Spleen (tissue), 11 donors: ENCODE data around the gene GAS2. TPM values are rescaled to one million over a fixed set of nuclear protein-coding genes. Genes with fewer than 3 reads are reported as not detected.
"Not testable (repeated sequence)": the region's sequence is repeated elsewhere in the genome, so short reads cannot be mapped to it uniquely, and the experiment has no call there.

Experiments used
- DNase-seq: peaks from one replicate; pipeline ENCODE4 v3.0.0-alpha.2; 2020
- H3K27ac ChIP-seq, 8 donors: fragments of 200-600 bp; sonication (generic) in 7 of 8; 1 replicate in 4 of 8; 2 replicates in 4 of 8; pipeline versions ENCODE4 v1.5.0 to v1.8.0; 2016 to 2021; ENCODE audit warnings: inconsistent platforms in 4 of 8, mild to moderate bottlenecking in 4 of 8, moderate library complexity in 1 of 8
- H3K27me3 ChIP-seq, 7 donors: fragments of 200-600 bp; sonication (generic) in 6 of 7; replicated peaks in 1 of 7; 1 replicate in 4 of 7; 2 replicates in 3 of 7; pipeline versions ENCODE4 v1.5.0 to v1.8.0; 2016 to 2021; ENCODE audit warnings: inconsistent platforms in 3 of 7, mild to moderate bottlenecking in 1 of 7
- H3K36me3 ChIP-seq, 6 donors: fragments of 200-600 bp; sonication (generic) in 5 of 6; 1 replicate in 4 of 6; 2 replicates in 2 of 6; pipeline versions ENCODE4 v1.5.0 to v1.8.0; 2016 to 2021; ENCODE audit warnings: inconsistent platforms in 2 of 6
- H3K4me1 ChIP-seq, 6 donors: fragments of 200-600 bp; sonication (generic) in 5 of 6; 1 replicate in 3 of 6; 2 replicates in 3 of 6; pipeline versions ENCODE4 v1.5.0 to v1.8.0; 2016 to 2021; ENCODE audit warnings: inconsistent platforms in 3 of 6
- H3K4me3 ChIP-seq, 8 donors: fragments of 200-600 bp; sonication (generic) in 7 of 8; 1 replicate in 4 of 8; 2 replicates in 4 of 8; pipeline versions ENCODE4 v1.5.0 to v1.8.0; 2016 to 2021; ENCODE audit warnings: inconsistent platforms in 4 of 8, mild to moderate bottlenecking in 4 of 8, moderate library complexity in 2 of 8
- H3K9me3 ChIP-seq, 8 donors: fragments of 200-600 bp; sonication (generic) in 7 of 8; 1 replicate in 4 of 8; 2 replicates in 4 of 8; pipeline versions ENCODE4 v1.5.0 to v1.8.0; 2016 to 2021; ENCODE audit warnings: inconsistent platforms in 4 of 8
- POLR2A ChIP-seq, 3 donors: fragments of 450-650 bp; IDR thresholded peaks; one replicate each; pipeline ENCODE4 v1.5.1; 2017; ENCODE audit warnings: antibody characterized with exemption in 3 of 3, mild to moderate bottlenecking in 1 of 3
- POLR2AphosphoS5 ChIP-seq, 3 donors: sonication (generic); formaldehyde crosslinking; IDR thresholded peaks; one replicate each; pipeline ENCODE4 v1.5.1; 2017; ENCODE audit warnings: antibody characterized with exemption in 3 of 3
- WGBS, 5 donors: extraction: QIAGEN DNeasy Blood & Tissue Kit in 3 of 5; methylation state at CpG; one replicate each; pipeline versions ENCODE4 v1.1.5 to v1.1.7; 2013 to 2018; 5-methylcytosine and 5-hydroxymethylcytosine counted together
- intact Hi-C: fragments of 100-400 bp; cut with DNase I; formaldehyde crosslinking; loops from one replicate; pipeline ENCODE4 v1.15.0; 2023; ENCODE audit warnings: low total_unique reads
- polyA plus RNA-seq, 3 donors: library from polyadenylated mRNA; stranded (reverse); fragments of 200-250 nt; gene quantifications; one replicate each; pipeline ENCODE4 v1.2.1, GENCODE V29; 2013
- total RNA-seq, 7 donors: library from RNA; depleted of rRNA in 3 of 7; stranded (reverse); fragments of >200 nt in 3 of 7; fragmentation: NEBNext Ultra II Directional in 4 of 7; extraction: Animal tissue kit (Norgen Biotek cat#: 25700) in 4 of 7; gene quantifications; one replicate each; pipeline versions ENCODE4 v1.1.0 to v1.2.1, GENCODE V29; 2016 to 2021
- TF ChIP-seq, protein P1 (sequence below), 11 experiments: fragments of 200-600 bp in 7 of 11; fragments of 450-650 bp in 4 of 11; sonication (generic) in 4 of 11; IDR thresholded peaks in 8 of 11; conservative IDR thresholded peaks in 3 of 11; 1 replicate in 7 of 11; 2 replicates in 4 of 11; pipeline versions ENCODE4 v1.4.0 to v1.8.0; 2016 to 2021; ENCODE audit warnings: antibody characterized with exemption in 11 of 11, inconsistent platforms in 4 of 11, mild to moderate bottlenecking in 1 of 11
- donor health status: healthy with polysubstance abuse.
- donor health status: DM: no; HTN: no; CAD: no; lungs with moderate emphysema.
- donor health status: DM: no; HTN: no; CAD: no.
- donor health status: Bipolar disorder and iron deficiency.
- donor health status: healthy.
- donor health status: DM: no; HTN: no; CAD: no.
- donor health status: DM: yes; HTN: yes; CAD: no.

GAS2 gene
- total and polyA plus RNA-seq, 10 donors, result 1.1 to 9.1 (median 2.2) TPM

- intact Hi-C loops, result no loop called here
- Histone ChIP-seq H3K9me3 (no peaks in the 10 kb centered on the region), H3K27me3 (no peaks in the 10 kb centered on the region), H3K27ac (no peak overlapping the region), H3K4me3 (no peak overlapping the region), H3K4me1 (no peaks in the 10 kb centered on the region), H3K36me3 (no peaks in the 10 kb centered on the region)
- no peak for DNase-seq
- no peak for TF ChIP-seq POLR2AphosphoS5 (IDR thresholded peaks at IDR 0.05)
- no peak for TF ChIP-seq POLR2A (IDR thresholded peaks at IDR 0.05)
- TF ChIP-seq, protein P1, sequence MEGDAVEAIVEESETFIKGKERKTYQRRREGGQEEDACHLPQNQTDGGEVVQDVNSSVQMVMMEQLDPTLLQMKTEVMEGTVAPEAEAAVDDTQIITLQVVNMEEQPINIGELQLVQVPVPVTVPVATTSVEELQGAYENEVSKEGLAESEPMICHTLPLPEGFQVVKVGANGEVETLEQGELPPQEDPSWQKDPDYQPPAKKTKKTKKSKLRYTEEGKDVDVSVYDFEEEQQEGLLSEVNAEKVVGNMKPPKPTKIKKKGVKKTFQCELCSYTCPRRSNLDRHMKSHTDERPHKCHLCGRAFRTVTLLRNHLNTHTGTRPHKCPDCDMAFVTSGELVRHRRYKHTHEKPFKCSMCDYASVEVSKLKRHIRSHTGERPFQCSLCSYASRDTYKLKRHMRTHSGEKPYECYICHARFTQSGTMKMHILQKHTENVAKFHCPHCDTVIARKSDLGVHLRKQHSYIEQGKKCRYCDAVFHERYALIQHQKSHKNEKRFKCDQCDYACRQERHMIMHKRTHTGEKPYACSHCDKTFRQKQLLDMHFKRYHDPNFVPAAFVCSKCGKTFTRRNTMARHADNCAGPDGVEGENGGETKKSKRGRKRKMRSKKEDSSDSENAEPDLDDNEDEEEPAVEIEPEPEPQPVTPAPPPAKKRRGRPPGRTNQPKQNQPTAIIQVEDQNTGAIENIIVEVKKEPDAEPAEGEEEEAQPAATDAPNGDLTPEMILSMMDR (IDR thresholded peaks at IDR 0.05 in 8 of 11, conservative IDR thresholded peaks at IDR 0.05 in 3 of 11), result no peak
These were observed 24.9 kb upstream of the GAS2 start for GRCh38 chr11:22641559-22641958.

DNA sequence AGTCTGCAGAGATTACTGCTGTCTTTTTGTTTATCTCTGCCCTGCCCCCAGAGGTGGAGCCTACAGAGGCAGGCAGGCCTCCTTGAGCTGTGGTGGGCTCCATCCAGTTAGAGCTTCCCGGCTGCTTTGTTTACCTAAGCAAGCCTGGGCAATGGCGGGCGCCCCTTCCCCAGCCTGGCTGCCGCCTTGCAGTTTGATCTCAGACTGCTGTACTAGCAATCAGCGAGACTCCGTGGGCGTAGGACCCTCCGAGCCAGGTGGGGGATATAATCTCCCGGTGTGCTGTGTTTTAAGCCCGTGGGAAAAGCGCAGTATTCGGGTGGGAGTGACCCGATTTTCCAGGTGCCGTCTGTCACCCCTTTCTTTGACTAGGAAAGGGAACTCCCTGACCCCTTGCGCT, 14.1 kb upstream of the GAS2 start:
- DNase-seq, H3K9me3 ChIP-seq, H3K36me3 ChIP-seq, H3K27me3 ChIP-seq, intact Hi-C loops, H3K4me3 ChIP-seq, H3K27ac ChIP-seq: not testable (repeated sequence)
- WGBS, 5 donors, result 81 to 89% (median 86%) methylated on average over 10 to 15 of the region's 15 CpGs
- H3K4me1 ChIP-seq, result peaks cover 0 to 11% (median 0%) of the 10 kb centered on the region in 6 donors

DNA sequence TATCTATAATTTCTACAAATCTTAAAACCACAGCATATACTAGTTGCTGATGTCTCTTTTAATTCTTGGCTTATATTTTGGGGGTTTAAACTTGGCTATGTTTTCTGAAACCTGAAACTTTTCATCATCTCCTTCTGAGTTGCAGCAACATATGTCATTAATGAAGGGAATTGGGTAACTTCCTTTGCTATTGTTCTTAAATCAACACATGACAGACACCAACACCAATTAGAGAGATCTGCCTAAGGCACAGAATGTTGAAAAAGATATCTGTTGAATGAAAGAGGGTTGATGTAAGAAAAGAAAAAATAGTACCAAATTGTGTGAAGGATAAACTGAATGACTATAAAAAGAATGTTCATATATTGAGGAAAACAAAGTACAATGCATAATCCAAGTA, 10.3 kb upstream of the GAS2 start:
- Histone ChIP-seq H3K4me1 (peaks cover 0 to 15% (median 0%) of the 10 kb centered on the region in 6 donors), H3K36me3 (no peaks in the 10 kb centered on the region), H3K27me3 (no peaks in the 10 kb centered on the region), H3K4me3 (no peak overlapping the region), H3K27ac (no peak overlapping the region), H3K9me3 (no peaks in the 10 kb centered on the region)
- intact Hi-C loops, result no loop called here
- TF ChIP-seq, protein P1 (IDR thresholded peaks at IDR 0.05 in 8 of 11, conservative IDR thresholded peaks at IDR 0.05 in 3 of 11), result no peak
- no peak for TF ChIP-seq POLR2A (IDR thresholded peaks at IDR 0.05)
- TF ChIP-seq POLR2AphosphoS5 (IDR thresholded peaks at IDR 0.05), result no peak
- DNase-seq, result no peak

GRCh38 chr11:22657101-22657694, 9.2 kb upstream of the GAS2 start:
- 8 to 21% (median 10%) methylated on average over 1 of the region's 1 CpG for WGBS, 5 donors
- intact Hi-C loops, result no loop called here
- peak overlapping the region in 2 of 8 donors; percentile 28 to 51 for H3K27ac ChIP-seq
- no peak for TF ChIP-seq POLR2AphosphoS5 (IDR thresholded peaks at IDR 0.05)
- peaks cover 0 to 15% (median 0%) of the 10 kb centered on the region in 6 donors for H3K4me1 ChIP-seq
- no peak for DNase-seq
- H3K27me3 ChIP-seq, result no peaks in the 10 kb centered on the region
- H3K36me3 ChIP-seq, result no peaks in the 10 kb centered on the region
- H3K9me3 ChIP-seq, result no peaks in the 10 kb centered on the region
- H3K4me3 ChIP-seq, result no peak overlapping the region

GRCh38 chr11:22659783-22660182, 6.6 kb upstream of the GAS2 start:
- H3K27me3 ChIP-seq, result peaks cover 0 to 6% (median 0%) of the 10 kb centered on the region in 7 donors
- H3K4me1 ChIP-seq, result peaks cover 0 to 15% (median 0%) of the 10 kb centered on the region in 6 donors
- H3K36me3 ChIP-seq, result no peaks in the 10 kb centered on the region
- no peak overlapping the region for H3K4me3 ChIP-seq
- TF ChIP-seq, protein P1 (IDR thresholded peaks at IDR 0.05 in 8 of 11, conservative IDR thresholded peaks at IDR 0.05 in 3 of 11), result no peak
- TF ChIP-seq POLR2AphosphoS5 (IDR thresholded peaks at IDR 0.05), result no peak
- no peak for TF ChIP-seq POLR2A (IDR thresholded peaks at IDR 0.05)
- no peak for DNase-seq
- H3K9me3 ChIP-seq, result no peaks in the 10 kb centered on the region
- H3K27ac ChIP-seq, result no peak overlapping the region
- intact Hi-C loops, result no loop called here
- WGBS, 5 donors, result 91 to 100% (median 94%) methylated on average over 1 of the region's 1 CpG
